ENCODE results near the gene SLC44A2.

DNA sequence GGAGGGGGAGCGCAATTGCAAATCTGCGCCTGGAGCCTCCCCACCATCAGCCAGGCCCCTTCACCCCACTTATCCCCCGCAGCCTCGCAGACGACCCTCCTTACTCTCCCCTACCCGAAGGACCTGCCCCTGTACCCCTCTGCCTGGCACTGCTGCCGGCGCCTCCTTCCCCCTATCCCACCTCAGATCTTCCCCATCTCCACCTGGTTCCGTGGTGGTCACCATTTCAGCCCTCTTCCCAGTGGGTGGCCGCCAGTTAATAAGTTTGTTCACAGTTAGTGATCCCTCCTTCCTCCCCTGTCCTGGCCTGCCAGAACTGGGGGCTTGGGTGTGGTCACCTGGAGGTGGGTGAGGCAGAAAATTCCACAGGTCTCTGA lies 397 bp downstream of the SLC44A2 start:
- TF ChIP-seq, protein P1, sequence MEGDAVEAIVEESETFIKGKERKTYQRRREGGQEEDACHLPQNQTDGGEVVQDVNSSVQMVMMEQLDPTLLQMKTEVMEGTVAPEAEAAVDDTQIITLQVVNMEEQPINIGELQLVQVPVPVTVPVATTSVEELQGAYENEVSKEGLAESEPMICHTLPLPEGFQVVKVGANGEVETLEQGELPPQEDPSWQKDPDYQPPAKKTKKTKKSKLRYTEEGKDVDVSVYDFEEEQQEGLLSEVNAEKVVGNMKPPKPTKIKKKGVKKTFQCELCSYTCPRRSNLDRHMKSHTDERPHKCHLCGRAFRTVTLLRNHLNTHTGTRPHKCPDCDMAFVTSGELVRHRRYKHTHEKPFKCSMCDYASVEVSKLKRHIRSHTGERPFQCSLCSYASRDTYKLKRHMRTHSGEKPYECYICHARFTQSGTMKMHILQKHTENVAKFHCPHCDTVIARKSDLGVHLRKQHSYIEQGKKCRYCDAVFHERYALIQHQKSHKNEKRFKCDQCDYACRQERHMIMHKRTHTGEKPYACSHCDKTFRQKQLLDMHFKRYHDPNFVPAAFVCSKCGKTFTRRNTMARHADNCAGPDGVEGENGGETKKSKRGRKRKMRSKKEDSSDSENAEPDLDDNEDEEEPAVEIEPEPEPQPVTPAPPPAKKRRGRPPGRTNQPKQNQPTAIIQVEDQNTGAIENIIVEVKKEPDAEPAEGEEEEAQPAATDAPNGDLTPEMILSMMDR (IDR thresholded peaks at IDR 0.05), result no peak
- no peak for TF ChIP-seq EP300 (IDR thresholded peaks at IDR 0.05)
- no peak for TF ChIP-seq POLR2A (IDR thresholded peaks at IDR 0.05)

Data from ovary (tissue), 3 donors.